Endothelial cell of umbilical vein (primary cell): ENCODE measurements around the gene PLXNB3. TPM values are rescaled to one million over a fixed set of nuclear protein-coding genes. Genes with fewer than 3 reads are reported as not detected.
"Not testable (repeated sequence)": the region's sequence is repeated elsewhere in the genome, so short reads cannot be mapped to it uniquely, and the experiment has no call there.

Experiments
- BruUV-seq: library from RNA; stranded (reverse); fragments of 400-500 nt; replicated peaks from 2 replicates; lab custom pipeline; 2021; lab: Mats Ljungman, UMichigan
- CTCF ChIA-PET: fragments of 300-600, 350-600 bp; sonication (Branson Sonifier 250); formaldehyde crosslinking; loops from one replicate; lab custom pipeline; 2021; ENCODE audit warnings: antibody characterized with exemption, inconsistent platforms; lab: Charles Lee
- POLR2A ChIA-PET: fragments of 300-600, 350-600 bp; sonication (Branson Sonifier 250); formaldehyde crosslinking; loops from one replicate; lab custom pipeline; 2021; ENCODE audit warnings: antibody characterized with exemption, inconsistent platforms; lab: Charles Lee
- DNase-seq: peaks from one replicate; pipeline ENCODE4 v3.0.0-alpha.2; 2011; ENCODE audit warnings: low read depth, low spot score
- FAIRE-seq: peaks from 2 replicates; lab custom pipeline; 2011; peaks lifted over from hg19 to GRCh38; lab: Jason Lieb, UNC
- H2AFZ ChIP-seq: 2 replicates; pipeline ENCODE4 v1.6.0; 2012; ENCODE audit warnings: low read depth, low read length, control low read depth, inconsistent platforms
- H3K27ac ChIP-seq: 2 replicates; pipeline ENCODE4 v1.5.1; 2011; ENCODE audit warnings: low read depth, mild to moderate bottlenecking, control low read depth, low read length, moderate library complexity; ENCODE audit not compliant: insufficient read depth
- H3K27me3 ChIP-seq, 2 experiments: 2 replicates each; pipeline versions ENCODE4 v1.6.0 to v1.6.1; 2011; ENCODE audit warnings: low read length in 2 of 2, mixed read lengths in 1 of 2; ENCODE audit not compliant: control insufficient read depth in 2 of 2, insufficient read depth in 2 of 2
- H3K36me3 ChIP-seq, 2 experiments: 2 replicates in 1 of 2; 3 replicates in 1 of 2; pipeline ENCODE4 v1.5.1; 2011; ENCODE audit warnings: low read length in 2 of 2, mild to moderate bottlenecking in 1 of 2, moderate library complexity in 1 of 2; ENCODE audit not compliant: control insufficient read depth in 2 of 2, insufficient read depth in 2 of 2; ENCODE audit errors: extremely low read depth in 1 of 2
- H3K4me1 ChIP-seq: 3 replicates; pipeline ENCODE4 v1.5.1; 2011; ENCODE audit warnings: mild to moderate bottlenecking, low read length; ENCODE audit not compliant: control insufficient read depth, insufficient read depth; ENCODE audit errors: extremely low read depth
- H3K4me2 ChIP-seq: 2 replicates; pipeline ENCODE4 v1.6.1; 2011; ENCODE audit warnings: low read length, control low read depth, mixed read lengths; ENCODE audit not compliant: insufficient read depth
- H3K4me3 ChIP-seq, 3 experiments: fragments of 200-600 bp in 1 of 3; sonication (generic), shearing (Covaris generic) in 1 of 3; replicated peaks in 1 of 3; 2 replicates each; pipeline ENCODE4 v1.5.1; 2011 to 2016; ENCODE audit warnings: control low read depth in 3 of 3, low read length in 3 of 3, mild to moderate bottlenecking in 2 of 3, inconsistent platforms in 1 of 3, low read depth in 1 of 3, moderate library complexity in 1 of 3; ENCODE audit not compliant: insufficient read depth in 1 of 3
- H3K79me2 ChIP-seq: 2 replicates; pipeline ENCODE4 v1.6.0; 2012; ENCODE audit warnings: low read length, inconsistent platforms; ENCODE audit not compliant: control insufficient read depth, insufficient read depth
- H3K9ac ChIP-seq: replicated peaks from 2 replicates; pipeline ENCODE3; 2011; ENCODE audit warnings: low read length, control low read depth; ENCODE audit not compliant: insufficient read depth; ENCODE audit errors: extremely low read depth
- H3K9me1 ChIP-seq: replicated peaks from 3 replicates; pipeline ENCODE4 v1.6.0; 2011; ENCODE audit warnings: mild to moderate bottlenecking, low read length; ENCODE audit not compliant: control insufficient read depth, insufficient read depth; ENCODE audit errors: extremely low read depth
- H3K9me3 ChIP-seq: replicated peaks from 2 replicates; pipeline ENCODE4 v1.5.1; 2012; ENCODE audit warnings: low read length, inconsistent platforms; ENCODE audit not compliant: control insufficient read depth, insufficient read depth
- H4K20me1 ChIP-seq: replicated peaks from 2 replicates; pipeline ENCODE3; 2011; ENCODE audit warnings: mild to moderate bottlenecking, low read length; ENCODE audit not compliant: control insufficient read depth, insufficient read depth; ENCODE audit errors: extremely low read depth
- CTCF ChIP-seq, 2 donors: IDR thresholded peaks; 1 replicate in 1 of 2; 2 replicates in 1 of 2; pipeline ENCODE4 v1.5.1; 2011; ENCODE audit warnings: low read length in 2 of 2, mild to moderate bottlenecking in 2 of 2, moderate library complexity in 2 of 2, control low read depth in 1 of 2, inconsistent platforms in 1 of 2, low read depth in 1 of 2; ENCODE audit not compliant: insufficient read depth in 1 of 2; ENCODE audit errors: extremely low read depth in 1 of 2
- EZH2 ChIP-seq: IDR thresholded peaks from 2 replicates; pipeline ENCODE4 v1.6.1; 2012; ENCODE audit warnings: borderline replicate concordance, low read depth, mild to moderate bottlenecking, moderate library complexity, low read length, inconsistent platforms; ENCODE audit not compliant: severe bottlenecking
- FOS ChIP-seq: IDR thresholded peaks from 2 replicates; pipeline ENCODE4 v1.6.1; 2011; ENCODE audit warnings: mild to moderate bottlenecking, low read length, moderate library complexity, borderline replicate concordance; ENCODE audit not compliant: insufficient read depth
- GATA2 ChIP-seq: IDR thresholded peaks from 2 replicates; pipeline ENCODE4 v1.7.0; 2011; ENCODE audit warnings: low read depth, mild to moderate bottlenecking, moderate library complexity, mixed read lengths, low read length; ENCODE audit not compliant: insufficient read length, insufficient read depth
- JUN ChIP-seq: IDR thresholded peaks from 2 replicates; pipeline ENCODE4 v1.6.1; 2011; ENCODE audit warnings: borderline replicate concordance, low read depth; ENCODE audit not compliant: insufficient read length, insufficient read depth
- MAX ChIP-seq: IDR thresholded peaks from 2 replicates; pipeline ENCODE4 v1.6.1; 2011; ENCODE audit not compliant: insufficient read depth, insufficient read length
- MYC ChIP-seq: IDR thresholded peaks from one replicate; pipeline ENCODE4 v1.6.1; 2011; ENCODE audit warnings: mild to moderate bottlenecking, low read depth, low read length
- POLR2A ChIP-seq: IDR thresholded peaks from 2 replicates; pipeline ENCODE4 v1.6.1; 2012; ENCODE audit warnings: low read depth, mild to moderate bottlenecking, control low read depth, low read length
- POLR2AphosphoS5 ChIP-seq: IDR thresholded peaks from 2 replicates; pipeline ENCODE4 v1.6.1; 2012; ENCODE audit warnings: low read depth, mild to moderate bottlenecking, control low read depth, low read length, moderate library complexity; ENCODE audit not compliant: insufficient read depth
- dilution Hi-C: fragments of 300-500 bp; cut with MboI; formaldehyde crosslinking; loops from one replicate; pipeline ENCODE4 v1.15.0; 2019; ENCODE audit warnings: low sequenced_read_pairs; ENCODE audit not compliant: extremely low pct_ligation_motif_present
- intact Hi-C: fragments of 100-400 bp; cut with micrococcal nuclease; formaldehyde crosslinking; loops from one replicate; pipeline ENCODE4 v1.10.0; 2022
- polyA plus RNA-seq, 4 experiments: library from polyadenylated mRNA; depleted of rRNA in 3 of 4; stranded (reverse) in 3 of 4; unstranded in 1 of 4; fragments of >200 nt; gene quantifications; 2 replicates each; pipeline versions ENCODE4 v1.2.1 to v1.2.3, GENCODE V29; 2011 to 2012; ENCODE audit warnings: missing spikeins in 1 of 4
- total RNA-seq: library from RNA; stranded (reverse); gene quantifications from 2 replicates; pipeline ENCODE4 v1.2.3, GENCODE V29; 2021

Gene PLXNB3
- total and polyA plus RNA-seq, 2 donors (not counting 3 experiments of a cell fraction or from before 2014, with no cell fraction given), result 19.0 to 31.4 TPM

- dilution Hi-C loops, result no loop called here
- BruUV-seq, result no TSS peak
- DNase-seq (no peak), FAIRE-seq (no peak)
- Histone ChIP-seq H3K4me3 (no peak overlapping the region), H2AFZ (no peak overlapping the region), H3K9me3 (no peaks in the 10 kb centered on the region), H3K9me1 (no peaks in the 10 kb centered on the region), H3K4me1 (no peaks in the 10 kb centered on the region), H3K27ac (no peak overlapping the region), H3K27me3 (no peaks in the 10 kb centered on the region), H4K20me1 (no peaks in the 10 kb centered on the region), H3K4me2 (no peak overlapping the region), H3K9ac (no peak overlapping the region), H3K79me2 (no peaks in the 10 kb centered on the region), H3K36me3 (no peaks in the 10 kb centered on the region)
- TF ChIP-seq GATA2 (no peak), FOS (no peak)
- POLR2A ChIA-PET, result no interaction called here
- intact Hi-C loops, result no loop called here
- CTCF ChIA-PET, result no interaction called here
These were observed 23.3 kb upstream of the PLXNB3 start for GRCh38 chrX:153740631-153741222.

GRCh38 chrX:153741446-153741845 lies 22.6 kb upstream of the PLXNB3 start:
- Histone ChIP-seq H3K36me3 (no peaks in the 10 kb centered on the region), H2AFZ (no peak overlapping the region), H3K4me3 (no peak overlapping the region), H3K79me2 (no peaks in the 10 kb centered on the region), H3K4me2 (no peak overlapping the region), H3K9ac (no peak overlapping the region), H3K27ac (no peak overlapping the region), H3K27me3 (no peaks in the 10 kb centered on the region), H3K9me3 (no peaks in the 10 kb centered on the region), H3K9me1 (no peaks in the 10 kb centered on the region), H3K4me1 (no peaks in the 10 kb centered on the region), H4K20me1 (no peaks in the 10 kb centered on the region)
- no peak for TF ChIP-seq FOS
- no peak for TF ChIP-seq JUN
- no peak for TF ChIP-seq POLR2A
- TF ChIP-seq MAX, result no peak
- TF ChIP-seq MYC, result no peak
- TF ChIP-seq EZH2, result no peak
- TF ChIP-seq POLR2AphosphoS5, result no peak
- no peak for TF ChIP-seq GATA2
- TF ChIP-seq CTCF (IDR thresholded peaks at IDR 0.05; ENCODE audit: extremely low read depth in 1 of 2, insufficient read depth in 1 of 2, low read depth in 1 of 2, low read length in 2 of 2), result no peak
- POLR2A ChIA-PET, result no interaction called here
- BruUV-seq, result no TSS peak
- intact Hi-C loops, result no loop called here
- DNase-seq (no peak), FAIRE-seq (no peak)
- CTCF ChIA-PET, result no interaction called here
- dilution Hi-C loops, result no loop called here

- dilution Hi-C loops, POLR2A ChIA-PET, H3K4me2 ChIP-seq, CTCF ChIA-PET, H3K79me2 ChIP-seq, H4K20me1 ChIP-seq, H3K36me3 ChIP-seq, FAIRE-seq, DNase-seq, H3K9me1 ChIP-seq, H3K27ac ChIP-seq, H3K4me3 ChIP-seq, H3K9me3 ChIP-seq, H3K27me3 ChIP-seq, intact Hi-C loops, BruUV-seq, H3K4me1 ChIP-seq, H3K9ac ChIP-seq, H2AFZ ChIP-seq: not testable (repeated sequence)
These were observed 21.9 kb upstream of the PLXNB3 start for GRCh38 chrX:153742111-153742510.
